ENCODE results near the gene TM4SF4.

- TF ChIP-seq CTCF (IDR thresholded peaks at IDR 0.05; ENCODE audit: low read length) (no peak), EZH2 (optimal IDR thresholded peaks at IDR 0.05; ENCODE audit: low read depth, low read length) (no peak)
Measured at GRCh38 chr3:149547413-149547812, 72.9 kb downstream of the TM4SF4 start.
